ENCODE measurements around the gene ABL2. TPM values are rescaled to one million over a fixed set of nuclear protein-coding genes. Genes with fewer than 3 reads are reported as not detected.

ABL2 gene
- total and polyA plus RNA-seq, 4 donors: 11.4 to 22.9 (median 12.6) TPM

DNA sequence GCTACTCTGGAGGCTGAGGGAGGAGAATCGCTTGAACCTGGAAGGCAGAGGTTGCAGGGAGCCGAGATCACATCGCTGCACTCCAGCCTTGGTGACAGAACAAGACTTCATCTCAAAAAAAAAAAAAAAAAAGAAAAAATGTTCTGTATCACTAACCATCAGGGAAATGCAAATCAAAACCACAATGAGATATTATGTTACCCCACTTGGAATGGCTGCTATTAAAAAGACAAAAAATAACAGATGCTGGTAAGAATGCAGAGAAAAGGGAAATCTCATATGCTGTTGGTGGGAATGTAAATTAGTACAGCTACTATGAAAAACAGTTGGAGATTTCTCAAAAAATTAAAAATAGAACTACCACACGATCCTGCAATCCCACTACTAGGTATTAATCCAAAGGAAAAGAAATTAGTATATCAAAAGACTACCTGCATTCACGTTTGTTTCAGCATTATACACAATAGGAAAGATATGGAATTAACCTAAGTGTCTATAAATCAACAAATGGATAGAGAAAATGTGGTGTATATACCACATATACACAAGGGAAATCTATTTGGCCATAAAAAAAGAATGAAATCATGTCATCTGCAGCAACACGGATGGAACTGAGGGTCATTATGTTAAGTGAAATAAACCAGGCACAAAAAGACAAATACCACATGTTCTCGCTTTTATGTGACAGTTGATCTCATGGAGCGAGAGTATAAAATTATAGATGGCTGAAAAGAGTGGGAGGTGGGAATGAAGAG is 62.6 kb downstream of the ABL2 start:
- Histone ChIP-seq H3K4me3 (ENCODE audit: low read depth, low read length) (no peak overlapping the region), H3K36me3 (ENCODE audit: control insufficient read depth, insufficient read depth, low read length) (no peaks in the 10 kb centered on the region), H3K27ac (ENCODE audit: low read depth, low read length) (no peak overlapping the region), H3K4me1 (ENCODE audit: control insufficient read depth, insufficient read depth, low read length) (no peaks in the 10 kb centered on the region), H3K9me3 (ENCODE audit: control insufficient read depth, insufficient read depth, low read length) (no peaks in the 10 kb centered on the region), H3K27me3 (ENCODE audit: control insufficient read depth, insufficient read depth, low read length) (no peaks in the 10 kb centered on the region)
- peak in 1 of 6 donors; percentile 41 for DNase-seq (ENCODE audit: low read depth in 4 of 6, low spot score in 6 of 6)
- WGBS (ENCODE audit: insufficient coverage): 83% methylated on average over 2 of the region's 8 CpGs

DNA sequence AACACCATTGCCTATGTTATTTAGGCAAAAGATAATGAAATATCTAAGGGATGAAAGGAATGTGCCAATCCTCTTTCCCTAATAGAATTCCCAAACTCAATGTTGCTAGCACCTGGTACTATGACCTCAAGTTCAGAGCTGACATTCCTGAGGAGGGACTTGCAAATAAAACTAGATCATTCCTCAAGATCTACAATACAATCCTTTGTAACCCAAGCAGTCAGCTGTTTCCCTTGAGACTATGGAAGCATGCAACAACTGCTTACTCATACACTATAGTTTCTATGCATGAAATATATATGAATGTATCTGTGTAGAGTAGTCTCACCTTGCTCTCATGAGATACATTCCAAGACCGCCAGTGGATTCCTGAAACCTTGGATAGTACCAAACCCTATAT is 65.0 kb downstream of the ABL2 start:
- H3K9me3 ChIP-seq (ENCODE audit: control insufficient read depth, insufficient read depth, low read length): no peaks in the 10 kb centered on the region
- DNase-seq (ENCODE audit: low read depth in 4 of 6, low spot score in 6 of 6): no peak

DNA sequence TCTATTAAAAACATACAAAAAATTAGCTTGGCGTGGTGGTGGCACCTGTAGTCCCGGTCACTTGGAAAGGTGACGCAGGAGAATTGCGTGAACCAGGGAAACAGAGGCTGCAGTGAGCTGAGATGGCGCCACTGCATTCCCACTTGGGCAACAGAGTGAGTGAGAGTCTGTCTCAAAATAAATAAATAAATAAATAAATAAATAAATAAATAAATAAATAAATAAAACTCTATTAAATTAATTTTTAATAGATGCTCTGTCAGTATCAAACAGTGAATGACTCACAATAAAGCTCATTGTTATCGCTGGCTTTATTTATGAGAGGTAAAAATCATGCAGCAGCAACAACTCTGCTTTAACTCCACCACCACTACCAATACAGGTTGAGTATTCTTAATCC is 72.8 kb downstream of the ABL2 start:
- WGBS (ENCODE audit: insufficient coverage): no CpG with 5 or more reads among the region's 6 CpGs
- Histone ChIP-seq H3K4me3 (ENCODE audit: low read depth, low read length) (no peak overlapping the region), H3K27me3 (ENCODE audit: control insufficient read depth, insufficient read depth, low read length) (no peaks in the 10 kb centered on the region), H3K9me3 (ENCODE audit: control insufficient read depth, insufficient read depth, low read length) (no peaks in the 10 kb centered on the region), H3K36me3 (ENCODE audit: control insufficient read depth, insufficient read depth, low read length) (no peaks in the 10 kb centered on the region), H3K27ac (ENCODE audit: low read depth, low read length) (no peak overlapping the region), H3K4me1 (ENCODE audit: control insufficient read depth, insufficient read depth, low read length) (no peaks in the 10 kb centered on the region)
- no peak for DNase-seq (ENCODE audit: low read depth in 4 of 6, low spot score in 6 of 6)

More for the DNA sequence above, 65.0 kb downstream of the ABL2 start:
- Histone ChIP-seq H3K27ac (ENCODE audit: low read depth, low read length) (no peak overlapping the region), H3K36me3 (ENCODE audit: control insufficient read depth, insufficient read depth, low read length) (no peaks in the 10 kb centered on the region), H3K4me1 (ENCODE audit: control insufficient read depth, insufficient read depth, low read length) (no peaks in the 10 kb centered on the region), H3K27me3 (ENCODE audit: control insufficient read depth, insufficient read depth, low read length) (no peaks in the 10 kb centered on the region), H3K4me3 (ENCODE audit: low read depth, low read length) (no peak overlapping the region)
- no CpG with 5 or more reads among the region's 1 CpG for WGBS (ENCODE audit: insufficient coverage)

DNA sequence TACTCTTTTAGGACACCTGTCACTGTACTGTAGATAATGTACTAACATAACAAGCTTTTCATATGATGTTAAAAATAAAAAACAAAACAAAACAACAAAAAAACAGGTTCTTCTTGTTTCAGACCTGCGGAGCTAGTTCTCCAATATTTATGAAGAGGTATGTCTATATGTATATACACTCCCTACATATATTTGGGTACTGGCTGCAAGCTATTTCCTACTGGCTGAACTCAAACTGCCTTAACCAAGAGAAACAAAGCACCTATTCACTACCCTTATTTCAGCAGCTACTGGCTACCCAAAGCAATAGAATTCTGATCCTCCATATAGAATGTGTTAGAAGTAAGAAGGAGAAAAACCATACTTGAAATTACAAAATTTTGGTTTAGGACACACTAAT is 73.5 kb downstream of the ABL2 start:
- WGBS (ENCODE audit: insufficient coverage): no CpG with 5 or more reads among the region's 1 CpG
- Histone ChIP-seq H3K36me3 (ENCODE audit: control insufficient read depth, insufficient read depth, low read length) (no peaks in the 10 kb centered on the region), H3K27me3 (ENCODE audit: control insufficient read depth, insufficient read depth, low read length) (no peaks in the 10 kb centered on the region), H3K27ac (ENCODE audit: low read depth, low read length) (no peak overlapping the region), H3K4me1 (ENCODE audit: control insufficient read depth, insufficient read depth, low read length) (no peaks in the 10 kb centered on the region), H3K9me3 (ENCODE audit: control insufficient read depth, insufficient read depth, low read length) (no peaks in the 10 kb centered on the region), H3K4me3 (ENCODE audit: low read depth, low read length) (no peak overlapping the region)
- no peak for DNase-seq (ENCODE audit: low read depth in 4 of 6, low spot score in 6 of 6)

DNA sequence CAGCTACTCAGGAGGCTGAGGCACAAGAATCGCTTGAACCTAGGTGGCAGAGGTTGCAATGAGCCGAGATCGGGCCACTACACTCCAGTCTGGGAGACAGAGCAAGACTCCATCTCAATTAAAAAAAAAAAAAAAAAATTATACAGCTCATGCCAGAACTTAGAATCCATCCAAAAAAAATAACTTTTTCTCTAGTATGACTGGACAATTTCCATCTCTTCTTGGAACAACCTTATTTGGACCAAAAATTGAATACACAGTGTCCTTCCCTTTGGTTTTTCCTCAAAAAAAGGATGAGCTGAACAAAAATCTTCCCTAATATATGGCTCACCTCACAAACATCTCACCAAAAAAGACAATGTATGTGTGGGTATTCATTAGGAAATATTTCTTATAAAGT is 73.9 kb downstream of the ABL2 start:
- Histone ChIP-seq H3K36me3 (ENCODE audit: control insufficient read depth, insufficient read depth, low read length) (no peaks in the 10 kb centered on the region), H3K4me3 (ENCODE audit: low read depth, low read length) (no peak overlapping the region), H3K9me3 (ENCODE audit: control insufficient read depth, insufficient read depth, low read length) (no peaks in the 10 kb centered on the region), H3K4me1 (ENCODE audit: control insufficient read depth, insufficient read depth, low read length) (no peaks in the 10 kb centered on the region), H3K27me3 (ENCODE audit: control insufficient read depth, insufficient read depth, low read length) (no peaks in the 10 kb centered on the region), H3K27ac (ENCODE audit: low read depth, low read length) (no peak overlapping the region)
- no peak for DNase-seq (ENCODE audit: low read depth in 4 of 6, low spot score in 6 of 6)
- 100% methylated on average over 2 of the region's 3 CpGs for WGBS (ENCODE audit: insufficient coverage)

DNA sequence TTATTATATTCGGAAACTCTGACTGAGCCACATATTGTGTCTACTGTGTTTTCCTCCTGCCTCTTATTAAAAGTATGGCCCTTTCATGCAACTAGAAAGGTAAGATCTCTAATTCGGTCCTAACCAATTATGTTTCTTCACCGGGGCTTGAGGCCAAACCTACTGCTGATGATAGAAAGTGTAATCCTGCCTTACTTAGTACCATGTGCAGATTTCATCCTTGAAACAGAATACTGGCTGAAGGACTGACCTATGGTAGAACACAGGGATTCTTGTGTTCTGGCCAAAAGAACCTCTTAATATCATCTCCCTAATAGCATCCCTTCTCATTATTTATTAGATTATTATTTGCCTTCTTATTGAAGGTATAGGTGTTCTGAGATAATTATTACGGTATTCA is 75.0 kb downstream of the ABL2 start:
- WGBS (ENCODE audit: insufficient coverage): no CpG with 5 or more reads among the region's 4 CpGs
- Histone ChIP-seq H3K4me1 (ENCODE audit: control insufficient read depth, insufficient read depth, low read length) (no peaks in the 10 kb centered on the region), H3K27ac (ENCODE audit: low read depth, low read length) (no peak overlapping the region)

DNA sequence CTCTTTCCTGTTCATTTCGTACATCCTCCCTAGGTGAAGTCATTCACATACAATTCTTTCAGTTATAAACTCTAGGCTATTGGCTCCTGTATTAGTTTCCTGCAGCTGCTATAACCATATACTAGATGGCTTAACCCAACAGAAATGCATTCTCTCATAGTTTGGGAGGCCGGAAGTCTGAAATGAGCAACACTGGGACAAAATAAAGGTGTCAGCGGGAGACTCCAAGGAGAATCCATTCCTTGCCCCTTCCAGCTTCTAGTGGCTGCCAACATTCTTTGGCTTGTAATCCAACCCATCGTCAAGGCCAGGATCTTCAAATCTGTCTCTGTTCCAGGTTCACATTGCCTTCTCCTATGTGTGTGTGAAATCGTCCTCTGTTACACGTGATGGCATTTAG is 76.3 kb downstream of the ABL2 start:
- H3K9me3 ChIP-seq (ENCODE audit: control insufficient read depth, insufficient read depth, low read length): peaks cover 6% of the 10 kb centered on the region
- H3K36me3 ChIP-seq (ENCODE audit: control insufficient read depth, insufficient read depth, low read length): no peaks in the 10 kb centered on the region
- no peak overlapping the region for H3K27ac ChIP-seq (ENCODE audit: low read depth, low read length)
- no peaks in the 10 kb centered on the region for H3K27me3 ChIP-seq (ENCODE audit: control insufficient read depth, insufficient read depth, low read length)
- WGBS (ENCODE audit: insufficient coverage): 87% methylated on average over 5 of the region's 6 CpGs
- H3K4me3 ChIP-seq (ENCODE audit: low read depth, low read length): no peak overlapping the region
- H3K4me1 ChIP-seq (ENCODE audit: control insufficient read depth, insufficient read depth, low read length): no peaks in the 10 kb centered on the region
- no peak for DNase-seq (ENCODE audit: low read depth in 4 of 6, low spot score in 6 of 6)

More for the DNA sequence above, 75.0 kb downstream of the ABL2 start:
- Histone ChIP-seq H3K36me3 (ENCODE audit: control insufficient read depth, insufficient read depth, low read length) (no peaks in the 10 kb centered on the region), H3K4me3 (ENCODE audit: low read depth, low read length) (no peak overlapping the region), H3K27me3 (ENCODE audit: control insufficient read depth, insufficient read depth, low read length) (no peaks in the 10 kb centered on the region), H3K9me3 (ENCODE audit: control insufficient read depth, insufficient read depth, low read length) (peaks cover 3% of the 10 kb centered on the region)
- DNase-seq (ENCODE audit: low read depth in 4 of 6, low spot score in 6 of 6): no peak

DNA sequence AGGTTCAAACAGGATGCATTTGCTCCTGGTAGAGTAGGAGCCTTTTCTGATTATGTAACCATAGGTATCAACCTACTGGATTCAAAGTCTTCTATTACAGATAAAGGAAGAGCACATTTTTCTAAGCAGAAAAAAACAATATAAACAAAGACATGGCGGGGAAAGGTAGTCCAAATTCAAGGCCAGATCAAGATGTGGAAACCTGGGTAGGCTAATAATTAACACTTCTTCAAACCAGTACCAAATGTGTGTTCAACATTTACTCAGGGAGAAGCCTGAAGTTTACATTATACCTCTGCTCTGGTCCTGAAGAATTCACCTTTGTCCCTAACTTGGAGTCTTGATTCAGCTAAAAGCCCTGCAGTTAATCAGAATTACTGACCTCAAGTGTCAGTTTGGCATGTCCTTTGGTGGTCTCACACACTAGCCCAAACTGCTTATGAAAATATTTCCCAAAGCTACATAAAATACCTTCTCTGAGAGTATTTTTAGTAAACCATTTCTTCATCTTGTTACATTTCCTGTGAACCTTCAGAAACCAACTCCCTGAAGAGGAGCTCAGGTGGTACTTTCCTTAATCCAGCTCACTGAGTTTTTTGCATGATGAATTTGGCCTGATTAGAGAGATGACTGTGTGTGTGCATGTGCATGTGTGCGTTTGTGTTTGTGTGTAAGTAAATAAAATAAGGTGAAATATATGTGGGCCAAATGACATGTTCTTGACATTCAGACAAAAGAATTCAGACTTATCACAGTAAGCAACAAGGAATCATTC is 77.4 kb downstream of the ABL2 start:
- peaks cover 6% of the 10 kb centered on the region for H3K9me3 ChIP-seq (ENCODE audit: control insufficient read depth, insufficient read depth, low read length)
- H3K4me3 ChIP-seq (ENCODE audit: low read depth, low read length): no peak overlapping the region
- no peak overlapping the region for H3K27ac ChIP-seq (ENCODE audit: low read depth, low read length)
- no peaks in the 10 kb centered on the region for H3K4me1 ChIP-seq (ENCODE audit: control insufficient read depth, insufficient read depth, low read length)
- no CpG with 5 or more reads among the region's 2 CpGs for WGBS (ENCODE audit: insufficient coverage)
- H3K27me3 ChIP-seq (ENCODE audit: control insufficient read depth, insufficient read depth, low read length): no peaks in the 10 kb centered on the region
- DNase-seq (ENCODE audit: low read depth in 4 of 6, low spot score in 6 of 6): no peak
- no peaks in the 10 kb centered on the region for H3K36me3 ChIP-seq (ENCODE audit: control insufficient read depth, insufficient read depth, low read length)

DNA sequence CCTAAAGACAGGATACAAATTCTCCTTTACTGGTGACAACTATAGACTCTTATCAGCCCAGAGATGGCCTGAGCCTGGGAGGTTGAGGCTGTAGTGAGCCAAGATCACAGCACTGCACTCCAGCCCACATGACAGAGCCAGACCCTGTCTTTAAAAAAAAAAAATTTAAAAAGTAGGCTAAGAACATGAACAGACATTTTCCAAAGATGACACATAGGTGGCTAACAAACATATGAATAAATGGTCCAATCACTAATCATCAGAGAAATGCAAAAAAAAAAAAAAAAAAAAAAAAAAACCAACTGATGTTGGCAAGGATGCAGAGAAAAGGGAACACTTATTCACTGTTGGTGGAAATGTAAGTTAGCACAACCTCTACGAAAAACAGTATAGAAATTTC is 82.6 kb downstream of the ABL2 start:
- Histone ChIP-seq H3K36me3 (ENCODE audit: control insufficient read depth, insufficient read depth, low read length) (no peaks in the 10 kb centered on the region), H3K4me1 (ENCODE audit: control insufficient read depth, insufficient read depth, low read length) (no peaks in the 10 kb centered on the region), H3K9me3 (ENCODE audit: control insufficient read depth, insufficient read depth, low read length) (peaks cover 6% of the 10 kb centered on the region), H3K27me3 (ENCODE audit: control insufficient read depth, insufficient read depth, low read length) (no peaks in the 10 kb centered on the region), H3K27ac (ENCODE audit: low read depth, low read length) (no peak overlapping the region), H3K4me3 (ENCODE audit: low read depth, low read length) (no peak overlapping the region)
- no peak for DNase-seq (ENCODE audit: low read depth in 4 of 6, low spot score in 6 of 6)
- no CpG with 5 or more reads among the region's 1 CpG for WGBS (ENCODE audit: insufficient coverage)

DNA sequence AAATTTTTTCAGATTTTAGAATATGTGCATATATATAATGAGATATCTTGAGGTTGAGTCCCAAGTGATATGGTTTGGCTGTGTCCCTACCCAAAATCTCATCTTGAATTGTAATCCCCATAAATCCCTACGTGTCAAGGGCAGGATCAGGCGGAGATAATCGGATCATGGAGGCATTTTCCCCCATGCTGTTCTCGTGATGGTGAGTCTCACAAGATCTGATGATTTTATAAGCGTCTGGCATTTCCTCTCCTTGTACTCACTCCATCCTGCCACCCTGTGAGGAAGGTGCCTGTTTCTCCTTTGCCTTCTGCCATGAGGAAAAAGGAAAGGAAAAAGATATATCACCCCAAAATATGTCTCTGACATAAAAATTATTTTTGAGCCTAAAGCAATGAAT is 83.0 kb downstream of the ABL2 start:
- Histone ChIP-seq H3K27ac (ENCODE audit: low read depth, low read length) (no peak overlapping the region), H3K4me1 (ENCODE audit: control insufficient read depth, insufficient read depth, low read length) (no peaks in the 10 kb centered on the region), H3K4me3 (ENCODE audit: low read depth, low read length) (no peak overlapping the region), H3K9me3 (ENCODE audit: control insufficient read depth, insufficient read depth, low read length) (peaks cover 6% of the 10 kb centered on the region), H3K36me3 (ENCODE audit: control insufficient read depth, insufficient read depth, low read length) (no peaks in the 10 kb centered on the region), H3K27me3 (ENCODE audit: control insufficient read depth, insufficient read depth, low read length) (no peaks in the 10 kb centered on the region)
- no peak for DNase-seq (ENCODE audit: low read depth in 4 of 6, low spot score in 6 of 6)
- WGBS (ENCODE audit: insufficient coverage): 100% methylated on average over 2 of the region's 5 CpGs

Measured in spinal cord (tissue), 10 donors.